Astrocyte of the cerebellum (primary cell): ENCODE results near the gene USP24.
A peak's percentile ranks its signal among the peaks of the same experiment; 100 is the strongest.

ENCODE experiments used
- DNase-seq: peaks from one replicate; pipeline ENCODE4 v3.0.0-alpha.2; 2011; ENCODE audit warnings: low read depth
- H3K4me3 ChIP-seq: 2 replicates; pipeline ENCODE4 v1.5.1; 2011; ENCODE audit warnings: mild to moderate bottlenecking, low read depth, low read length, moderate library complexity
- CTCF ChIP-seq: IDR thresholded peaks from 2 replicates; pipeline ENCODE4 v1.5.1; 2012; ENCODE audit warnings: low read length, low read depth, moderate library complexity, mild to moderate bottlenecking; ENCODE audit errors: missing control alignments
- in situ Hi-C: cut with HindIII; loops from 2 replicates; pipeline ENCODE4 v1.10.0; 2017; ENCODE audit warnings: low sequenced_read_pairs

USP24 gene

GRCh38 chr1:55071477-55071876 lies 143.7 kb downstream of the USP24 start:
- in situ Hi-C loops: no loop called here
- no peak overlapping the region for H3K4me3 ChIP-seq
- TF ChIP-seq CTCF: peak; percentile 73
- peak; percentile 39 for DNase-seq

GRCh38 chr1:55070293-55071164 lies 144.6 kb downstream of the USP24 start:
- in situ Hi-C loops: no loop called here
- no peak for DNase-seq

GRCh38 chr1:55069280-55069679 lies 145.9 kb downstream of the USP24 start:
- no peak for DNase-seq
- in situ Hi-C loops: no loop called here
- H3K4me3 ChIP-seq: no peak overlapping the region
- TF ChIP-seq CTCF: no peak

More at GRCh38 chr1:55070293-55071164, 144.6 kb downstream of the USP24 start:
- no peak for TF ChIP-seq CTCF
- H3K4me3 ChIP-seq: no peak overlapping the region

GRCh38 chr1:55068638-55069037 lies 146.5 kb downstream of the USP24 start:
- no peak for TF ChIP-seq CTCF
- in situ Hi-C loops: no loop called here
- no peak for DNase-seq
- H3K4me3 ChIP-seq: no peak overlapping the region

- in situ Hi-C loops: no loop called here
- DNase-seq: no peak
- TF ChIP-seq CTCF: no peak
- no peak overlapping the region for H3K4me3 ChIP-seq
Measured at GRCh38 chr1:55067914-55068313, 147.2 kb downstream of the USP24 start.

GRCh38 chr1:55067022-55067778 lies 148.0 kb downstream of the USP24 start:
- no peak for DNase-seq
- H3K4me3 ChIP-seq: no peak overlapping the region
- in situ Hi-C loops: no loop called here
- no peak for TF ChIP-seq CTCF
